Caki2 (cell line): ENCODE measurements around the gene SERGEF. TPM values are rescaled to one million over a fixed set of nuclear protein-coding genes. Genes with fewer than 3 reads are reported as not detected.

Source experiments
- DNase-seq: peaks from one replicate; pipeline ENCODE4 v3.0.0-alpha.2; 2015; ENCODE audit warnings: low read depth
- in situ Hi-C: cut with HindIII; loops from 2 replicates; pipeline ENCODE4 v1.10.0; 2016; ENCODE audit warnings: low sequenced_read_pairs, low pct_unique_long_range_greater_than_20kb, mixed read lengths
- total RNA-seq: library from RNA; depleted of rRNA; stranded (reverse); fragments of >200 nt; shearing (Covaris generic); gene quantifications from 2 replicates; pipeline ENCODE4 v1.2.3, GENCODE V29; 2014; ENCODE audit warnings: low replicate concordance

The SERGEF gene
- total RNA-seq, 1 experiment from 2014 or later, result 47.1 TPM

- no peak for DNase-seq
- in situ Hi-C loops, result no loop called here
These were observed 257.0 kb downstream of the SERGEF start for GRCh38 chr11:17755891-17756290.

- in situ Hi-C loops, result no loop called here
These were observed 259.2 kb downstream of the SERGEF start for GRCh38 chr11:17753641-17754040.

GRCh38 chr11:17753153-17753552 lies 259.7 kb downstream of the SERGEF start:
- in situ Hi-C loops, result no loop called here
- DNase-seq, result no peak

More at GRCh38 chr11:17753641-17754040, 259.2 kb downstream of the SERGEF start:
- no peak for DNase-seq

GRCh38 chr11:17752144-17752543 lies 260.7 kb downstream of the SERGEF start:
- no peak for DNase-seq
- in situ Hi-C loops, result no loop called here

- in situ Hi-C loops, result no loop called here
- no peak for DNase-seq
These were observed 261.3 kb downstream of the SERGEF start for GRCh38 chr11:17751558-17751957.

- DNase-seq, result no peak
- in situ Hi-C loops, result no loop called here
These were observed 262.1 kb downstream of the SERGEF start for GRCh38 chr11:17750801-17751165.

- in situ Hi-C loops, result no loop called here
- DNase-seq, result no peak
These were observed 262.6 kb downstream of the SERGEF start for GRCh38 chr11:17750013-17750800.

GRCh38 chr11:17748761-17749721 lies 263.8 kb downstream of the SERGEF start:
- in situ Hi-C loops, result no loop called here
- DNase-seq, result no peak

GRCh38 chr11:17748044-17748443 lies 264.8 kb downstream of the SERGEF start:
- in situ Hi-C loops, result no loop called here
- no peak for DNase-seq

GRCh38 chr11:17747131-17747955 lies 265.5 kb downstream of the SERGEF start:
- DNase-seq, result no peak
- in situ Hi-C loops, result no loop called here

- no peak for DNase-seq
- in situ Hi-C loops, result no loop called here
These were observed 266.8 kb downstream of the SERGEF start for GRCh38 chr11:17746096-17746495.

GRCh38 chr11:17745023-17745772 lies 267.6 kb downstream of the SERGEF start:
- DNase-seq, result no peak

GRCh38 chr11:17744151-17744940 lies 268.5 kb downstream of the SERGEF start:
- no peak for DNase-seq
- in situ Hi-C loops, result no loop called here

More at GRCh38 chr11:17745023-17745772, 267.6 kb downstream of the SERGEF start:
- in situ Hi-C loops, result no loop called here

GRCh38 chr11:17743808-17744119 lies 269.1 kb downstream of the SERGEF start:
- no peak for DNase-seq
- in situ Hi-C loops, result no loop called here

- DNase-seq, result no peak
- in situ Hi-C loops, result no loop called here
These were observed 269.6 kb downstream of the SERGEF start for GRCh38 chr11:17743026-17743807.

GRCh38 chr11:17742019-17742418 lies 270.8 kb downstream of the SERGEF start:
- in situ Hi-C loops, result no loop called here

More at GRCh38 chr11:17742019-17742418, 270.8 kb downstream of the SERGEF start:
- DNase-seq, result no peak
